ENCODE measurements around the gene NAALADL2.
"Not testable (repeated sequence)": the region's sequence is repeated elsewhere in the genome, so short reads cannot be mapped to it uniquely, and the experiment has no call there.

NAALADL2 gene

DNA sequence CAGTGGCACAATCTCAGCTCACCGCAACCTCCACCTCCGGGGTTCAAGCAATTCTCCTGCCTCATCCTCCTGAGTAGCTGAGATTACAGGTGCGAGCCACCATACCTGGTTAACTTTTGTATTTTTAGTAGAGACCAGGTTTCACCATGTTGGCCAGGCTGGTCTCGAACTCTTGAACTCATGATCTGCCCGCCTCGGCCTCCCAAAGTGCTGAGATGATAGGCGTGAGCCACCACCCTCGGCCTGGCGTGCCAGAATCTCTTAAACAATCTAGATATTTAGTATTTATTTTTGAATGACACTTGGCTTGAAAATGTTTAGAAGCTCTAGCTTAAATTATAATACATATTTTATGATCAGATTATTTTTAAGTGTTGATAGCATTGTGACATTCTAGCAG lies 755.0 kb downstream of the NAALADL2 start:
- H3K27ac ChIP-seq (ENCODE audit: low read length); H3K9me3 ChIP-seq (ENCODE audit: control insufficient read depth, insufficient read depth, low read length); H3K4me3 ChIP-seq (ENCODE audit: low read length); H3K27me3 ChIP-seq (ENCODE audit: control insufficient read depth, insufficient read depth, low read length); DNase-seq (ENCODE audit: low read depth, low spot score); H3K4me1 ChIP-seq (ENCODE audit: control insufficient read depth, insufficient read depth, low read length); H3K36me3 ChIP-seq (ENCODE audit: control insufficient read depth, insufficient read depth, low read length): not testable (repeated sequence)
- no CpG with 5 or more reads among the region's 9 CpGs for WGBS (ENCODE audit: insufficient coverage, insufficient read length)

- no CpG with 5 or more reads among the region's 3 CpGs for WGBS (ENCODE audit: insufficient coverage, insufficient read length)
- Histone ChIP-seq H3K9me3 (ENCODE audit: control insufficient read depth, insufficient read depth, low read length) (no peaks in the 10 kb centered on the region), H3K27ac (ENCODE audit: low read length) (no peak overlapping the region), H3K36me3 (ENCODE audit: control insufficient read depth, insufficient read depth, low read length) (no peaks in the 10 kb centered on the region), H3K4me1 (ENCODE audit: control insufficient read depth, insufficient read depth, low read length) (no peaks in the 10 kb centered on the region), H3K4me3 (ENCODE audit: low read length) (no peak overlapping the region), H3K27me3 (ENCODE audit: control insufficient read depth, insufficient read depth, low read length) (no peaks in the 10 kb centered on the region)
- DNase-seq (ENCODE audit: low read depth, low spot score) = no peak
Measured at GRCh38 chr3:175617247-175617646, 758.1 kb downstream of the NAALADL2 start.

- Histone ChIP-seq H3K27me3 (ENCODE audit: control insufficient read depth, insufficient read depth, low read length) (no peaks in the 10 kb centered on the region), H3K4me1 (ENCODE audit: control insufficient read depth, insufficient read depth, low read length) (no peaks in the 10 kb centered on the region), H3K36me3 (ENCODE audit: control insufficient read depth, insufficient read depth, low read length) (no peaks in the 10 kb centered on the region), H3K4me3 (ENCODE audit: low read length) (no peak overlapping the region), H3K9me3 (ENCODE audit: control insufficient read depth, insufficient read depth, low read length) (no peaks in the 10 kb centered on the region), H3K27ac (ENCODE audit: low read length) (no peak overlapping the region)
- no CpG with 5 or more reads among the region's 1 CpG for WGBS (ENCODE audit: insufficient coverage, insufficient read length)
- no peak for DNase-seq (ENCODE audit: low read depth, low spot score)
Measured at GRCh38 chr3:175619369-175619768, 760.2 kb downstream of the NAALADL2 start.

DNA sequence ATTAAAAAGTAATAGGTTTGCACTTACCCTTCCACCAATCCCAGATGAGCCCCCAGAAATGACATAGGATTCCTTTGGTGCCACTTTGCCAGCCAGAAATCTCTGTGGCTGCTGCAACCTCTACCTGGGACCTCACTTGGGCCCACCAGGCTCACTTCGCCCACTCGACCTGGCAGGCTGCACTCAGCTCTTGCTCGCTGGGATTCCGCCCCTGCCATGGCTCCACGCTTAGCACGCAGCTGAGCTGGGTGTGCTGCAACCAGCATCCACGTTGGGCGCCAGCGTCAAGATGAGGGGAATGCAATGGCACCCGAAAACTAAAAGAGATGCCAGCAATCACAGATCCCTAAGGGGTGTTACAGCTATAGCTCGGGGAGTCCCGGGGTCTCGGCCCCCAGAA lies 761.0 kb downstream of the NAALADL2 start:
- WGBS (ENCODE audit: insufficient coverage, insufficient read length) = no CpG with 5 or more reads among the region's 13 CpGs
- Histone ChIP-seq H3K4me1 (ENCODE audit: control insufficient read depth, insufficient read depth, low read length) (no peaks in the 10 kb centered on the region), H3K27ac (ENCODE audit: low read length) (no peak overlapping the region), H3K36me3 (ENCODE audit: control insufficient read depth, insufficient read depth, low read length) (no peaks in the 10 kb centered on the region), H3K27me3 (ENCODE audit: control insufficient read depth, insufficient read depth, low read length) (no peaks in the 10 kb centered on the region), H3K4me3 (ENCODE audit: low read length) (no peak overlapping the region), H3K9me3 (ENCODE audit: control insufficient read depth, insufficient read depth, low read length) (no peaks in the 10 kb centered on the region)
- DNase-seq (ENCODE audit: low read depth, low spot score) = no peak

DNA sequence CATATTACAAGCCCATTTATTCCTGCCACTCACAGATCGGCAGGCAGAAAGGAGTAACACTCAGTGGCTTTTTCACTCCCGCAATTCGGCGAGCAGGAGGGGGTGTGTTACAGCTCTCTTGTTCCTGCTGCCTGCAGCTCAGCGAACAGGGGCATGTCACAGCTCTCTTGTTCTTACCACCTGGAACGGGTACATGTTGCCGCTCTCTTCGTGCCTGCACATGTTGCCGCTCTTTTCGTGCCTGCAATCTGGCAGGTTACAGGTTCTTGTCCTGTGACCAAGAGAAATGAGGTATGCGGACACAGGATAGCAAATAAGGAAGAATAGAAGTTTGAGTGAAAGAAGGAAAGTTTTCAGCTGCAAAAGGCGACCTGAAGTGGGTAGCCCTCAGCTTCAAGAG lies 761.4 kb downstream of the NAALADL2 start:
- WGBS (ENCODE audit: insufficient coverage, insufficient read length) = no CpG with 5 or more reads among the region's 12 CpGs
- Histone ChIP-seq H3K27ac (ENCODE audit: low read length) (no peak overlapping the region), H3K36me3 (ENCODE audit: control insufficient read depth, insufficient read depth, low read length) (no peaks in the 10 kb centered on the region), H3K4me1 (ENCODE audit: control insufficient read depth, insufficient read depth, low read length) (no peaks in the 10 kb centered on the region), H3K27me3 (ENCODE audit: control insufficient read depth, insufficient read depth, low read length) (no peaks in the 10 kb centered on the region), H3K4me3 (ENCODE audit: low read length) (no peak overlapping the region), H3K9me3 (ENCODE audit: control insufficient read depth, insufficient read depth, low read length) (no peaks in the 10 kb centered on the region)
- DNase-seq (ENCODE audit: low read depth, low spot score) = no peak

- Histone ChIP-seq H3K36me3 (ENCODE audit: control insufficient read depth, insufficient read depth, low read length) (no peaks in the 10 kb centered on the region), H3K4me3 (ENCODE audit: low read length) (no peak overlapping the region), H3K4me1 (ENCODE audit: control insufficient read depth, insufficient read depth, low read length) (no peaks in the 10 kb centered on the region), H3K9me3 (ENCODE audit: control insufficient read depth, insufficient read depth, low read length) (no peaks in the 10 kb centered on the region), H3K27ac (ENCODE audit: low read length) (no peak overlapping the region), H3K27me3 (ENCODE audit: control insufficient read depth, insufficient read depth, low read length) (no peaks in the 10 kb centered on the region)
- DNase-seq (ENCODE audit: low read depth, low spot score) = no peak
- WGBS (ENCODE audit: insufficient coverage, insufficient read length) = no CpG with 5 or more reads among the region's 1 CpG
Measured at GRCh38 chr3:175640958-175641357, 781.8 kb downstream of the NAALADL2 start.

- no peak for DNase-seq (ENCODE audit: low read depth, low spot score)
- Histone ChIP-seq H3K27me3 (ENCODE audit: control insufficient read depth, insufficient read depth, low read length) (no peaks in the 10 kb centered on the region), H3K9me3 (ENCODE audit: control insufficient read depth, insufficient read depth, low read length) (no peaks in the 10 kb centered on the region), H3K4me1 (ENCODE audit: control insufficient read depth, insufficient read depth, low read length) (no peaks in the 10 kb centered on the region), H3K4me3 (ENCODE audit: low read length) (no peak overlapping the region), H3K36me3 (ENCODE audit: control insufficient read depth, insufficient read depth, low read length) (no peaks in the 10 kb centered on the region), H3K27ac (ENCODE audit: low read length) (no peak overlapping the region)
- WGBS (ENCODE audit: insufficient coverage, insufficient read length) = no CpG with 5 or more reads among the region's 3 CpGs
Measured at GRCh38 chr3:175646865-175647264, 787.7 kb downstream of the NAALADL2 start.

GRCh38 chr3:175648899-175649298 lies 789.8 kb downstream of the NAALADL2 start:
- Histone ChIP-seq H3K4me3 (ENCODE audit: low read length) (no peak overlapping the region), H3K9me3 (ENCODE audit: control insufficient read depth, insufficient read depth, low read length) (no peaks in the 10 kb centered on the region), H3K27me3 (ENCODE audit: control insufficient read depth, insufficient read depth, low read length) (no peaks in the 10 kb centered on the region), H3K27ac (ENCODE audit: low read length) (no peak overlapping the region), H3K36me3 (ENCODE audit: control insufficient read depth, insufficient read depth, low read length) (no peaks in the 10 kb centered on the region), H3K4me1 (ENCODE audit: control insufficient read depth, insufficient read depth, low read length) (no peaks in the 10 kb centered on the region)
- DNase-seq (ENCODE audit: low read depth, low spot score) = no peak

GRCh38 chr3:175651716-175652115 lies 792.6 kb downstream of the NAALADL2 start:
- DNase-seq (ENCODE audit: low read depth, low spot score) = no peak
- Histone ChIP-seq H3K4me3 (ENCODE audit: low read length) (no peak overlapping the region), H3K27me3 (ENCODE audit: control insufficient read depth, insufficient read depth, low read length) (no peaks in the 10 kb centered on the region), H3K9me3 (ENCODE audit: control insufficient read depth, insufficient read depth, low read length) (no peaks in the 10 kb centered on the region), H3K36me3 (ENCODE audit: control insufficient read depth, insufficient read depth, low read length) (no peaks in the 10 kb centered on the region), H3K4me1 (ENCODE audit: control insufficient read depth, insufficient read depth, low read length) (no peaks in the 10 kb centered on the region), H3K27ac (ENCODE audit: low read length) (no peak overlapping the region)
- no CpG with 5 or more reads among the region's 5 CpGs for WGBS (ENCODE audit: insufficient coverage, insufficient read length)

GRCh38 chr3:175655351-175655750 lies 796.2 kb downstream of the NAALADL2 start:
- no CpG with 5 or more reads among the region's 3 CpGs for WGBS (ENCODE audit: insufficient coverage, insufficient read length)
- Histone ChIP-seq H3K27ac (ENCODE audit: low read length) (no peak overlapping the region), H3K9me3 (ENCODE audit: control insufficient read depth, insufficient read depth, low read length) (no peaks in the 10 kb centered on the region), H3K36me3 (ENCODE audit: control insufficient read depth, insufficient read depth, low read length) (no peaks in the 10 kb centered on the region), H3K4me1 (ENCODE audit: control insufficient read depth, insufficient read depth, low read length) (no peaks in the 10 kb centered on the region), H3K4me3 (ENCODE audit: low read length) (no peak overlapping the region), H3K27me3 (ENCODE audit: control insufficient read depth, insufficient read depth, low read length) (no peaks in the 10 kb centered on the region)
- DNase-seq (ENCODE audit: low read depth, low spot score) = no peak

DNA sequence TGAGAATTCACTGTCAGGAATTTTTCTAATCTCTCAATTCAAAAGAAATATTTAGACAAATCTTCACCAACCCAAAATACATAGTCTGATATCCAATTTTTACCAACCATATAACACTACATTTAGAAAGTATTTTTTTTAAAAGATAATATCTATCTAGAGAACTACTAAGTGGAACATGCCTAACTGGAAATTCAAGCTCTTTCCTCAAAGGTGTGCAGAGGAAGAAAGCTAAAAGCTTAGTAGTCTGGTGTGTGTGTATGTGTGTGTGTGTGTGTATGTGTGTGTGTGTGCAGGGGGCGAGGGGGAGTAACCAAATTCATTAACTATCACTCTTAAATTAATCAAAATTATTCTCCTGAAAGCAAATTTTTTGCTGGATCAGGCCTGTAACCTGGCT lies 797.3 kb downstream of the NAALADL2 start:
- DNase-seq (ENCODE audit: low read depth, low spot score) = no peak
- Histone ChIP-seq H3K36me3 (ENCODE audit: control insufficient read depth, insufficient read depth, low read length) (no peaks in the 10 kb centered on the region), H3K4me3 (ENCODE audit: low read length) (no peak overlapping the region), H3K27ac (ENCODE audit: low read length) (no peak overlapping the region), H3K4me1 (ENCODE audit: control insufficient read depth, insufficient read depth, low read length) (no peaks in the 10 kb centered on the region), H3K9me3 (ENCODE audit: control insufficient read depth, insufficient read depth, low read length) (no peaks in the 10 kb centered on the region), H3K27me3 (ENCODE audit: control insufficient read depth, insufficient read depth, low read length) (no peaks in the 10 kb centered on the region)
- WGBS (ENCODE audit: insufficient coverage, insufficient read length) = no CpG with 5 or more reads among the region's 1 CpG

Measured in iPS DF 6.9 (cell line).